Measurements from ENCODE around the gene MMP15. TPM values are rescaled to one million over a fixed set of nuclear protein-coding genes. Genes with fewer than 3 reads are reported as not detected.

Gene MMP15
- total RNA-seq, 1 donor from 2014 or later: 15.4 TPM

- no peak overlapping the region for H3K4me2 ChIP-seq (ENCODE audit: low read length)
- no peak overlapping the region for H3K9ac ChIP-seq (ENCODE audit: low read length)
- Mint-ChIP-seq H3K9me3 (ENCODE audit: unreplicated experiment) (no peaks in the 10 kb centered on the region), H3K4me1 (ENCODE audit: low read depth, unreplicated experiment) (no peaks in the 10 kb centered on the region), H3K27me3 (ENCODE audit: low read depth, unreplicated experiment) (peaks cover 2% of the 10 kb centered on the region), H3K27ac (ENCODE audit: unreplicated experiment) (no peak overlapping the region), H3K4me3 (ENCODE audit: unreplicated experiment) (no peak overlapping the region), H3K36me3 (ENCODE audit: low read depth, unreplicated experiment) (peaks cover 9% of the 10 kb centered on the region)
- H3K27me3 ChIP-seq (ENCODE audit: insufficient read depth, low read length): no peaks in the 10 kb centered on the region
- H3K27ac ChIP-seq (ENCODE audit: low read depth, low read length): no peak overlapping the region
- no peak for DNase-seq (ENCODE audit: low read depth)
- H3K79me2 ChIP-seq (ENCODE audit: insufficient read depth, low read length): no peaks in the 10 kb centered on the region
- no peaks in the 10 kb centered on the region for H4K20me1 ChIP-seq (ENCODE audit: insufficient read depth, low read length)
- no peak overlapping the region for H2AFZ ChIP-seq (ENCODE audit: low read depth, low read length)
- H3K9me3 ChIP-seq (ENCODE audit: insufficient read depth, low read depth, low read length): no peaks in the 10 kb centered on the region
- no peaks in the 10 kb centered on the region for H3K4me1 ChIP-seq (ENCODE audit: insufficient read depth, low read length)
- no peaks in the 10 kb centered on the region for H3K36me3 ChIP-seq (ENCODE audit: insufficient read depth, low read length)
- no peak overlapping the region for H3K4me3 ChIP-seq (ENCODE audit: insufficient read depth, low read depth, low read length)
- FAIRE-seq: no peak
- TF ChIP-seq CTCF (IDR thresholded peaks at IDR 0.05; ENCODE audit: insufficient read depth, low read depth, low read length): no peak
- no peak for TF ChIP-seq EZH2 (IDR thresholded peaks at IDR 0.05; ENCODE audit: insufficient read depth, low read length)
Measured at GRCh38 chr16:58039829-58040495, 14.4 kb downstream of the MMP15 start.

GRCh38 chr16:58040496-58040846, 14.9 kb downstream of the MMP15 start:
- H3K27ac Mint-ChIP-seq (ENCODE audit: unreplicated experiment): no peak overlapping the region
- Histone ChIP-seq H3K4me2 (ENCODE audit: low read length) (no peak overlapping the region), H3K27me3 (ENCODE audit: insufficient read depth, low read length) (no peaks in the 10 kb centered on the region), H3K4me1 (ENCODE audit: insufficient read depth, low read length) (no peaks in the 10 kb centered on the region), H3K79me2 (ENCODE audit: insufficient read depth, low read length) (no peaks in the 10 kb centered on the region), H3K9ac (ENCODE audit: low read length) (no peak overlapping the region), H3K9me3 (ENCODE audit: insufficient read depth, low read depth, low read length) (no peaks in the 10 kb centered on the region), H3K27ac (ENCODE audit: low read depth, low read length) (no peak overlapping the region), H3K4me3 (ENCODE audit: insufficient read depth, low read depth, low read length) (no peak overlapping the region), H2AFZ (ENCODE audit: low read depth, low read length) (no peak overlapping the region), H3K36me3 (ENCODE audit: insufficient read depth, low read length) (no peaks in the 10 kb centered on the region), H4K20me1 (ENCODE audit: insufficient read depth, low read length) (no peaks in the 10 kb centered on the region)
- peaks cover 9% of the 10 kb centered on the region for H3K36me3 Mint-ChIP-seq (ENCODE audit: low read depth, unreplicated experiment)
- H3K27me3 Mint-ChIP-seq (ENCODE audit: low read depth, unreplicated experiment): peaks cover 2% of the 10 kb centered on the region
- DNase-seq (ENCODE audit: low read depth) (no peak), FAIRE-seq (no peak)
- no peaks in the 10 kb centered on the region for H3K9me3 Mint-ChIP-seq (ENCODE audit: unreplicated experiment)
- TF ChIP-seq CTCF (IDR thresholded peaks at IDR 0.05; ENCODE audit: insufficient read depth, low read depth, low read length) (no peak), EZH2 (IDR thresholded peaks at IDR 0.05; ENCODE audit: insufficient read depth, low read length) (no peak)
- H3K4me1 Mint-ChIP-seq (ENCODE audit: low read depth, unreplicated experiment): no peaks in the 10 kb centered on the region
- H3K4me3 Mint-ChIP-seq (ENCODE audit: unreplicated experiment): no peak overlapping the region

- Histone ChIP-seq H3K4me3 (ENCODE audit: insufficient read depth, low read depth, low read length) (no peak overlapping the region), H3K4me1 (ENCODE audit: insufficient read depth, low read length) (no peaks in the 10 kb centered on the region), H4K20me1 (ENCODE audit: insufficient read depth, low read length) (no peaks in the 10 kb centered on the region), H3K4me2 (ENCODE audit: low read length) (no peak overlapping the region), H3K9ac (ENCODE audit: low read length) (no peak overlapping the region), H2AFZ (ENCODE audit: low read depth, low read length) (no peak overlapping the region), H3K36me3 (ENCODE audit: insufficient read depth, low read length) (no peaks in the 10 kb centered on the region), H3K27ac (ENCODE audit: low read depth, low read length) (no peak overlapping the region), H3K27me3 (ENCODE audit: insufficient read depth, low read length) (no peaks in the 10 kb centered on the region), H3K9me3 (ENCODE audit: insufficient read depth, low read depth, low read length) (no peaks in the 10 kb centered on the region), H3K79me2 (ENCODE audit: insufficient read depth, low read length) (no peaks in the 10 kb centered on the region)
- DNase-seq (ENCODE audit: low read depth) (no peak), FAIRE-seq (no peak)
- H3K27me3 Mint-ChIP-seq (ENCODE audit: low read depth, unreplicated experiment): peaks cover 2% of the 10 kb centered on the region
- H3K36me3 Mint-ChIP-seq (ENCODE audit: low read depth, unreplicated experiment): peaks cover 9% of the 10 kb centered on the region
- TF ChIP-seq CTCF (IDR thresholded peaks at IDR 0.05; ENCODE audit: insufficient read depth, low read depth, low read length) (no peak), EZH2 (IDR thresholded peaks at IDR 0.05; ENCODE audit: insufficient read depth, low read length) (no peak)
- no peak overlapping the region for H3K4me3 Mint-ChIP-seq (ENCODE audit: unreplicated experiment)
- no peaks in the 10 kb centered on the region for H3K4me1 Mint-ChIP-seq (ENCODE audit: low read depth, unreplicated experiment)
- H3K9me3 Mint-ChIP-seq (ENCODE audit: unreplicated experiment): no peaks in the 10 kb centered on the region
- H3K27ac Mint-ChIP-seq (ENCODE audit: unreplicated experiment): no peak overlapping the region
Measured at GRCh38 chr16:58040945-58041627, 15.5 kb downstream of the MMP15 start.

All from astrocyte (in vitro differentiated cells and primary cell).